Breast epithelium (tissue), 3 donors: ENCODE data around the gene NUAK1.

ENCODE experiments used
- CTCF ChIP-seq, 3 donors: fragments of 450-650 bp; IDR thresholded peaks; one replicate each; pipeline ENCODE4 v1.5.1; 2016 to 2017; ENCODE audit warnings: antibody characterized with exemption in 3 of 3, mild to moderate bottlenecking in 3 of 3, moderate library complexity in 3 of 3
- POLR2A ChIP-seq: fragments of 450-650 bp; IDR thresholded peaks from one replicate; pipeline ENCODE4 v1.6.1; 2016; ENCODE audit warnings: antibody characterized with exemption, mild to moderate bottlenecking, moderate library complexity

- no peak for TF ChIP-seq POLR2A
- no peak for TF ChIP-seq CTCF (IDR thresholded peaks at IDR 0.05)
Measured at GRCh38 chr12:106145539-106146447, 7.0 kb upstream of the NUAK1 start.
